Measurements from ENCODE around the gene CFAP74.

DNA sequence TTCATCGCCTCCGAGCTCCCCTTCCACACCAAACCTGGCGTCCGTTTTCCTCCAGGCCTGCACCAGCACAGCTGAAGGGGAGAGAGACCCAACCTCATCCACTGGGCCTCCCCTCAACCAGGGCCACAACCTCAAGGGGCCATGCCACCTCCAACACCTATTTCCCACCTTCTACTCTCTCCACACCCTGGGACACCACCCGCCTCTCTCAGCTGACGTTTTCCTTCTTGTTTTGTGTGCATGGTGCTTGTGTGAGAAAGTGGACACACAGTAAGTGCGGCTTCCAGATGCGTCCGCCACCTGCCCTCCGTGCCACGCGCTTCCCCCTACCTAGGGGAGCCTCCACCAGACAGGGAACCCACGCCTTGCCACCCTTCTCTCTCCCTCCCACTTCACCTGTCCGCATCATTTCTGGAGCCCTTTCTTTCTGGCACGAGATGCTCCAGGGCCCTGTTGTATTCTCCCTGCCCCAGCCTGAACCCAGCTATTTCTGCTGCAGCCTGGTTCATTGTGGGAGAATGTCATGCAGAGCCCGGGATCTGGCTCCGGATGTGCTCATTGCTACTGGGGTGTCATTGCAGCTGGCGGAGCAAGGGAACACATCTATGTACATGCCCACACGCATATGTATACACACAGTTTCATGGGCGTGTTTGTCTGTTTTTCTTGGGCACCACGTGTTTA is 111.4 kb downstream of the CFAP74 start:
- TF ChIP-seq EP300 (IDR thresholded peaks at IDR 0.05; ENCODE audit: borderline replicate concordance) (no peak), YY1 (IDR thresholded peaks at IDR 0.05; ENCODE audit: low read depth) (no peak), CREB1 (IDR thresholded peaks at IDR 0.05; ENCODE audit: low read depth) (no peak), TEAD4 (IDR thresholded peaks at IDR 0.05) (no peak)
- TF ChIP-seq, protein P1, sequence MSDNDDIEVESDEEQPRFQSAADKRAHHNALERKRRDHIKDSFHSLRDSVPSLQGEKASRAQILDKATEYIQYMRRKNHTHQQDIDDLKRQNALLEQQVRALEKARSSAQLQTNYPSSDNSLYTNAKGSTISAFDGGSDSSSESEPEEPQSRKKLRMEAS (IDR thresholded peaks at IDR 0.05): no peak
